GM21576 (cell line): ENCODE results near the gene NLRP1.

Experiments
- ATAC-seq: cut with Tn5 transposase; IDR thresholded peaks from one replicate; pipeline ENCODE4 v1.9.1; 2021; ENCODE audit warnings: mild to moderate bottlenecking, moderate library complexity; ENCODE audit not compliant: unreplicated experiment

The NLRP1 gene

DNA sequence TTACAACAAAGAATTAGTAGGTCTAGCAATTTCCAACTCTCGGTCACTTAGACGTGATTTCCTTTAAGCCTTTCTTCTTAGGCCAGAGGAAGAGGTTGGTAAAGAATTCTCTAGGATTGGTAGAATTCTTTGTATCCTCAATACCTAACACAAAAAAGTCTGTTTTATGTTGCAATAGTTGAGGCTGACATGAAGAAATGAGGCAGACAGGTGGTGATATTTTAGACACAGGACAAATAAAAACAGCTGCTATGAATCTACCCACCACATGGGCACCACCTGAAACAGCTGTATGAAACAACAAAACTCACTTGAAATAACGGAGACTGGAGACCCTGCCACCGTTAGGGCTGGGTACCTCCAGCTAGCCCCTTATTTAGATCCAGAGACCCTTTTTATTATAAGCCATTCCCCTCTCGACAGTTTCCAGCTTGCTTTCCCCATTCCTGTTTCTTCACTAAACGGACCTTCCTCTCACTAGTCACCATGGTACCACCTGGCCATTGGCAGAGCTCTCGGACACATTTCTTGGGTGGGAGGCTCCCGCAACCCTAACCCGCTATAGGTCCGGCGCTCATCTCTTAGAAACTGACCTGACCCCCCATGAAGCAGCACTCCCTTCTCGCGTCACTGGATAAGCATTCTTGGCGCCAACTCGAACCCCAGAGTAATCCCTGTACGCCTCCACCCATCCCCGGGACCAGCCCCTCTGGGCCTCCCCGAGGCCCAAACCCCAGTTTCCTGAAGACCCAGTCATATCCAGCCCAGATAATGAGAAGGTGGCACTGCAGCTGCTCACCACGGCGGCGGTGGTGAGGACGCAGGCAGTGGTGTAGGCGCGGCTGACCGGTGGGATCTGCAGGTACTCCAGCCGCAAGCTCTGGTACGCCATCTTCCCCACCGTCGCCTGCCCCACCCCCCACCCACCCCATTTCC lies 98.8 kb downstream of the NLRP1 start, which contains the start of gene DERL2:
DERL2 (minus strand) TSS at position 909 of the 936 bp plus-strand sequence; CDS start at position 892, 17 bp downstream.
- peak; percentile 18 for ATAC-seq

DNA sequence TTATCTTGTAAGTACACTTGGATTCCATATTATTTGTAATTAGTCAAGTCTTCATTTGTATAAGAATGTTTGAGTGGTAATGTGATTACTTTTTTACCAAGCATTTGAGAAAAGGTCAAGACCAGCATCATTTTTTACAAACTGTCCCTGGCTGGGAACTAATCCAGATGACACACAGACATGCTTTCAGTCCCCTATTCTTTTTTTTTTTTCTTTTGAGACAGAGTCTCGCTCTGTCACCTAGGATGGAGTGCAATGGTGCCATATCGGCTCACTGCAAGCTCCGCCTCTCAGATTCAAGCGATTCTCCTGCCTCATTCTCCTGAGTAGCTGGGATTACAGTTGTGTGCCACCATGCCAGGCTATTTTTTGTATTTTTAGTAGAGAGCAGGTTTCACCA lies 102.9 kb downstream of the NLRP1 start:
- no peak for ATAC-seq

GRCh38 chr17:5480962-5481361 lies 103.3 kb downstream of the NLRP1 start:
- ATAC-seq = no peak

- ATAC-seq = no peak
Measured at GRCh38 chr17:5478992-5479391, 105.3 kb downstream of the NLRP1 start.

GRCh38 chr17:5473906-5474305 lies 110.4 kb downstream of the NLRP1 start:
- ATAC-seq = no peak

DNA sequence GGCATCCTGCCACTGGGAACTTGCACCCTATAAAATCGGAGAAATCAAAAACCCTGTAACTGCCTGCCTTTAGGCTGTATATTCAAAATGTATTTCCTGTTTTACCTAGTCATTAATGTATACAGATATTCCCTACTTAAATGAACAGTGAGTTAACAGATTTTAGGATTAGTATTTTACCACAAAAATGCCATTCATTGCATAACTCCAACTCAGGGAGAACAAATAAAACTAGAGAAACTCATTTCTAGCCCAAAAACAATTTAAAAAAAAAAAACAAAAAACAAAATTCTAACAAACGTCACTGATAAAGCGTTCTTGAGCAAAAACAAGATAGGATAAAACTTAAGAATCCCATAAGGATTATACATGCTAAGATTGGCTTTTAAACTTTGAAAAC lies 111.8 kb downstream of the NLRP1 start:
- no peak for ATAC-seq

DNA sequence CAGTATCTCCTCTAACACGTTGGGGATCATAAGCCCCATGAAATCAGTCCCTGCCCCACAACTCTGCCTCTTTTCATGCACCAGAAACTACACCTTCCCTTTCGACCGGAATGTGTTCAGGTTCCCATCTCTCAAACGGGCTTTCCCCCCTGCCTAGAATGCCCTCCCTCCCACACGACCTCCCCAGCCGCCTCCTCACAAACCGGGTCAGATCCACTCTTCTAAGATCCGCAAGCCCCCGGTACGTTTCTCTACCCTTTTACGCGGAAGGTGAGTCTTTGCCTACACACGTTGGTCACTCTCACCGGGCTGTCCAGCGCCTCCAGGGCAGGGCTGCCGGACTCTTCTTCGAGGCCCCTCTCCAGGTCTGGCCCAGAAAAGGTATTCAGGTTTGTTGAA lies 116.2 kb downstream of the NLRP1 start:
- peak; percentile 7 for ATAC-seq

DNA sequence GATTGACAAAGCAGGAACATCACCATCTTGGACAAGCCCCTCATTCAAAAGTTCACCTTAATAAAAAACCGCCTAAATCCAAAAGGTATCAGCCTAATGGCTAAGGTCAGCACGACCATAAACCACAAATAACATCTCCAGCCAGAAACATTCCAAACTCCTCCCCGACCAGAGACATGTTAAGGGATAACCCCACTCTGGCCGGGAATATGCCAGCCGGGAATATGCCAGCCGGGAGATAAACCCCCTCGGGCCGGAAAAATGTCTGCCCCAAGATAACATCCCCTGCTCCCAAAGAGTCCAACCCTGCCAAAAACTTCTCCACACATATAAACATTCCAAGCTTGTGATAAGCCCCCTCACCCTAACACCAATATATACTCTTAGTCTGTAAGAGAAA lies 116.9 kb downstream of the NLRP1 start:
- no peak for ATAC-seq

- ATAC-seq = no peak
Measured at GRCh38 chr17:5466295-5466694, 118.0 kb downstream of the NLRP1 start.

DNA sequence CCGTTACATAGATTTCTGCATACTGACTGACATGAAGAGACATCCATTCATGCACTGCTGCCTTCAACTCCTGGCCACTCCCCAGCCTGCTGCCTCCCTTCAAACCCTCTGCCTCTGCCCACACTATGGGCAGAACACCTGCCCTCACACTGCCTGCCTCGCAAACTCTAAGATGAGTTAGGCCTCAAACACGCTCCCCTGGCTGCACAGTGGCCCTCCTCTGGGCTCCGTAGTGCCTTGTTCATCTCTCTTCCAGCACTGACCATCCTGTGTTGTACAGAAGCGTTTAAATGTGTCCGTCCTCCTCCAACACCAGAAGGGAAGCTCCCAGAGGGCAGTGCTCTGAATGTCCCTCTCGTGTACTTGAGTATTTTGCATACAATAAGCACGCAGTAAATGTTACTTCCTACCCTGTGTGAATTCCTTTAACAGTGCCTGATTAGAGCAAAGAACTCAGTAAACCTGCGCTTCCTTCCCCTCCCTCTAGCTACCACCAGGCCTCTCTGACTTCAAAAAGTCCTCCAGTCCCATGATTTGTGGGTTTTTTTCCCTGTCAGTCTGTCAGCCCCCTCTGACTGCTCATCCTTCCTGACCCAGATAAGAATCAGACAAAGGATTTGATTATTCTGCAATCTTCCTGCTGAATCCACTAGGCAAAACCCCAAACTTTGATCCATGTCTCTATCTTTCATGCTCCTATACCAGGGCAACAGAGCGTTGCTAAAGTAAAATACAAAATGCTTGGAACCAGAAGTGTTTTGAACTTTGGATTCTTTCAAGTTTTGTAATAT lies 119.4 kb downstream of the NLRP1 start:
- ATAC-seq = no peak
